DMS79 (cell line): ENCODE data around the gene EBNA1BP2.
"Not testable (repeated sequence)": the region's sequence is repeated elsewhere in the genome, so short reads cannot be mapped to it uniquely, and the experiment has no call there.

Experiments
- DNase-seq: peaks from one replicate; lab custom pipeline; 2025; lab: John Stamatoyannopoulos, UW

Gene EBNA1BP2

GRCh38 chr1:43171312-43171875, 696 bp downstream of the EBNA1BP2 start:
- DNase-seq, result no peak

GRCh38 chr1:43165765-43166164, 6.3 kb downstream of the EBNA1BP2 start:
- no peak for DNase-seq

DNA sequence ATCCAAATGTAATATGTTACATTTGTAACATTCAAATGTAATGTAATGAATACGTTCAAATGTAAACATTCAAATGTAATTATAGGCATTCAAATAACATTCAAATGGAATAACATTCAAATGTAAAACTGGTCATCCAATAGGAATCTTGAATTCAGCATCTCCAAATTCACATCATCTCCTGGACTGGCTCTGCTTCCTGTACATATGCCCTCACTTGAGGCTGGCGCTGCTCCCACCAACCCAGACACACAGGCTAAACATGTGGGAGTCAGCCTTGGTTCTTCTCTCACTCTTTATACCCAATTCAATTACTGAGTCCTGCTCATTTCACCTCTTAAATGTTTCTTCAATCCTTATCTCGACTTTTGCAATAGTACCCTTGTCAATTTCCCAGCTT, 6.9 kb downstream of the EBNA1BP2 start:
- no peak for DNase-seq

GRCh38 chr1:43156026-43156425, 16.1 kb downstream of the EBNA1BP2 start:
- no peak for DNase-seq

- DNase-seq, result no peak
Measured at GRCh38 chr1:43153443-43153842, 18.6 kb downstream of the EBNA1BP2 start.

GRCh38 chr1:43152866-43153265, 19.2 kb downstream of the EBNA1BP2 start:
- DNase-seq, result peak; percentile 41

DNA sequence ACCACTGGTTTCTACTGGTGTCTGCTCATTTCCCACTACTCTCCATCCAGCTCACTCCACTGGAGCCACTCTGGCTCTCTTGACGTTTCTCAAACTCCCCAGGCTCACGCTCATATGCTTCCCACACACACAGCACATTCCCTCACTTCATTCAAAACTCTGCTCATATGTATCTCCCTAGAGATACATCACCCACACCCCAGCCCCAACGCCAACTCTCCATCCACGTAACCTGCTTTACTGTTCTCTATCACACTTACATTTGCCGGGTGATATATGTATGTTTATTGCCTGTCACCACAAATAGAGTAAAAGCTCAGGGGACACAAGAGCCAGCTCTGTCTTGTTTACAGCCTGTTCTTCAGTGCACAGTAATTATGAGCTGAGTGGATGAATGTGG, 22.2 kb downstream of the EBNA1BP2 start:
- no peak for DNase-seq

- DNase-seq, result peak; percentile 90
Measured at GRCh38 chr1:43147625-43148327, 24.3 kb downstream of the EBNA1BP2 start.

- DNase-seq, result no peak
Measured at GRCh38 chr1:43144237-43144636, 27.9 kb downstream of the EBNA1BP2 start.

DNA sequence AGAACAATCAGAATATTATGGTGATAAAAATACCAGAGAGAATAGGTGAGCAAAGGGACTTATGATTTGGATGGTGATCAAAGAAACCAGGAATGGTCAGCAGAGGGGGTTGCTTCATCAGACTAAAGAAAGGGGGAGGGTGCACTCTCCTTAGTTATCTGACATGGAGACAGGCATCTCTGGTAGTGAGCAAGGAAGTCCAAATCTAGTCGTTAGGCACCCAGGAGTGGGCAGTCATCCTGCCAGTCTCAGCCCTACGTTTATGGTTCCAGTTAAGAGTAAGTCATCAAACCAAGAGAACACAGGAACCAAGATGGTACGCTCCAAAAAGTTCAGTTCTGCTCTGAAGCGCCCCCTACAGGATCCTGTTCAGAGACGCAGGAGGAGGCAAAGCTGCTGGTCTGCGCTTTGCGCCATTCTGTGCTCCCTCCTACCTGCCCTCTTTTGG, 28.6 kb downstream of the EBNA1BP2 start:
- no peak for DNase-seq

- DNase-seq, result no peak
Measured at GRCh38 chr1:43140583-43140982, 31.5 kb downstream of the EBNA1BP2 start.

DNA sequence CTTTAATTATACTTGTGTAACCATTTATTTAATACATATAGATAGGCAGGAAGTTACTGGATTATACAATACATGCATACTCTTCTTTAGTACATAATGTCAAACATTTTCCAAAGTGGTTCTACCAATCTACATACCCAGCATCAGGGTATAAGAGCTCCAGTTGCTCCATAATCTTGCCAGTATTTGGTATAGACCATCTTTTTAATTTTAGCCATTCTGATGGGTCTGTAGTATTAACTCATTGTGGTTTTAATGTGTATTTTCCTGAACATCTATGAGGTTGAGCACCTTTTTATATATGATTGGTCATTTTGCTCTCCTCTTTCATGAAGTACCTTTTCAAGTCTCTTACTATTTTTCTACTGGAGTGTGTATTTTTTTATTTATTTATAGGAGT, 32.1 kb downstream of the EBNA1BP2 start:
- DNase-seq, result no peak

DNA sequence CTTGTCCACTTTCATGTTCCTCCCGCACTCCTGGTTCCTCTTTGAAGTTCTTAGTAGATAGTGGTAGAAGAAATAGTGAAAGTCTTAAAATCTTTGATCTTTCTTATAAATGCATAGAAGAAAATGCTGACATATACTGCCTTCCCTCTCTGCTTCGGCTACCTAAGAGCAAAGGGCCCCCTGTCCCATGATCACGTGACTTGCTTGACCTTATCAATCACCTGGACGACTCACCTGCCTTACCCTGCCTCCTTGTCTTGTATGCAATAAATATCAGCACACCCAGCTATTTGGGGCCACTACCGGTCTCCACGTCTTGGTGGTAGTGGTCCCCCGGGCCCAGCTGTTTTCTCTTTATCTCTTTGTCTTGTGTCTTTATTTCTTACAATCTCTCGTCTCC, 32.8 kb downstream of the EBNA1BP2 start:
- DNase-seq, result not testable (repeated sequence)

DNA sequence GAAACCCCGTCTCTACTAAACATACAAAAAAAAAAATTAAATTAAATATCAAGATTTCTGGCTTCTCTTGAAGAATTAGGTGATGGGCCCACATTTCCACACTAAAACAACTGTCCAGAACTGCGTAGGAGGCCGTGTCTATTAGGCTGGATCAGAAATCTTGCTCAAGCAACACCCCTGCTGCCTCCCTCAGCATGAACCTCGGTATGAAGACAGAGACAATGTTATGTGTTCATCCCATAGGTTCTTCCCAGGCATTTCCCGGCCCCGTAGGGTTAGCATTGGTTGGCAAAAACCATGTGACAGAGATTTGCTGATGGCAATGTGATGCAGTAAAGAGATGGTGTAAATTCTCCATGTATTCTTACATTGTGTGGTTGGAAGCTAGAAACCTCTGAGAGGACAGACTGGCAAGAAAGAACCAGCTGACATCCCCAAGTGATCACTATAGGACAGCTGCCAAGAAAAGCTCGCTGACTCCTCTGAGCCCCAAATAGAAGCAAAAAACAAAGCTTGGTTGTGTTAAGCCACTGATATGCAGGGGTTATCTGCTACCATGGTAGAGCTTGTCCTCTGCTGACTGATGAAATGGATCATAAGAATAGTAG, 34.5 kb downstream of the EBNA1BP2 start:
- DNase-seq, result no peak

- DNase-seq, result no peak
Measured at GRCh38 chr1:43135857-43136781, 36.0 kb downstream of the EBNA1BP2 start.

DNA sequence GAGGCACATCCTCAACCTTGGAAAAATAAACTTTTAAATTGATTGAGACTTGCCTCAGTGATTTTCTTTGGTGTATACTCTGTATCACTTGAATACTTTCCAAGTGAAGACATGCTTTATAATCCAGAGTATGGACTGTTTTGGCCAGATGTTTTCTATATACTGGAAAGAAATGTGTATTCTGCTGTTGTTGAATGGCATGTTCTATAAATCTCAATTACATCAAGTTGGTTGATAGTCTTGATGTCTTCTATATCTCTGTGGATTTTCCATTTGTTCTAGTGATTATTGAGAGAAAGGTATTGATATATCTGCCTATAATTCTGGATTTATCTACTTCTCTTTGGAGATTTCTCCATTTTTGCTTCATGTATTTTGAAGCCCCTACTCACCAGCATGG, 37.5 kb downstream of the EBNA1BP2 start:
- no peak for DNase-seq

DNA sequence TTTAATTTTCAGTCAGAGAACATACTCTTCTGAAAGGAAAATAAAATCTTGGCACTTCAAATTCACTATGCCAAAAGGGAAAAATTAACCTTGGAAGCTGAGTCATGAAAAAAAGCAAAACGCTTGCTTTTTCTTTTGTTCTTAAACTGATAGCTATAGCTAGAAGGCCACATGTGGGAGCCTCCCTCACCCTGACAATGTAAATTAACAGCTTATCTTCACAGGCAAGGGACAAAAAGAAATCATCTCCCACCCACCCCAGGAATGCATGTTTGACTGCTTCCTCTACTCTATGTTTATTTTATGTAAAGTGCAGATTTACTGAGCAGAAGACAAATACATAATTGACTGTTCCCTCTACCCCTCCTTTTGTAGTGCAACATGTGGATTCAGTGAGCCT, 38.0 kb downstream of the EBNA1BP2 start:
- no peak for DNase-seq

DNA sequence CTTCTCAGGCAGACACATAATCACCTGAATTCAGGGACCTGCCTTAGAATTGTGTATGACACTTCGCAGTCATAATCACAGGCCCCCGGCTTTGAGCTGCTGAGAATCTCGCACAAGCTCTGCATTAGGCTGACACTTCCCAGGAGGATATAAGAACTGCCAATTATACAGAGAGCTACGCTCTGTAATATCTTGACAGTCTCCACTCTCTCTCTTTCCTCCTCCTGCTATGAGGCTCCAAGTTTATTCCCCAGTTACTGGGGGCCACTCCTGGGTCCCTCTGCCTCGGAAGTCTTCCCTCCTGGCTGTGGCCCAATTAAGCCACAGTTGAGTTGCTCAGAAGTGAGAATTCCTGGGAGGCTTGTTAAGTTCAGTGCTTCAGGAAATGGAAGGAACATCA, 42.7 kb downstream of the EBNA1BP2 start:
- peak; percentile 8 for DNase-seq

- no peak for DNase-seq
Measured at GRCh38 chr1:43128816-43129215, 43.3 kb downstream of the EBNA1BP2 start.

GRCh38 chr1:43123031-43123430, 49.1 kb downstream of the EBNA1BP2 start:
- DNase-seq, result no peak

DNA sequence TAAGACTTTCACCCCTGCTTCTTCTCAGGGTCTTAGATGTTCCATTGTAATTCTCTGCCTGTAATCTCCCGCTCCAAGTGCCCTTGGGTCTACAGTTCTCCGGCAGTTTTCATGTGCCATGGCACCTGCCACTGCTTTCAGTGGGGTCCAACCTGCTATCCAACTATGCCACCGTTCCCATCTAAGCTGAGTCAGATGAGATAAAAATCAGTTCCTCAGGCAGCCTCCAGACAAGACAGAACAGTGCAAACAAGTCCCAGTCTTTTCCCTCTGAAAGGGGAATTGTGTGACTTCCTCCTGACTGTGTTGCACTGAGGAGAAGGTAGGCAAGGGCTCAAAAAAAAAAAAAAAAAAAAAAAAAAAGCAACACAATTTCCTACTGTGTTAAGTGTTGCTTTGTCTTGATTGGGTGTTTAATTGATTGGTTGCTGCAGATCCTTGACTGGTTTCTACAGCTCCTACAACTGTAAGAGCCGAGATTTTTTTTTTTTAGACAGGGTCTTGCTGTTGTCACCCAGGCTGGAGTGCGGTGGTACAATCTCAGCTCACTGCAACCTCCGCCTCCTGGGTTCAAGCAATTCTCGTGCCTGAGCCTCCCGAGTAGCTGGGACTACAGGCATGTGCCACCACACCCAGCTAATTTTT, 50.7 kb downstream of the EBNA1BP2 start:
- peak; percentile 51 for DNase-seq
